H4 (cell line): ENCODE results near the gene SRRM5. TPM values are rescaled to one million over a fixed set of nuclear protein-coding genes. Genes with fewer than 3 reads are reported as not detected.
"Not testable (repeated sequence)": the region's sequence is repeated elsewhere in the genome, so short reads cannot be mapped to it uniquely, and the experiment has no call there.

Source experiments
- DNase-seq: peaks from one replicate; pipeline ENCODE4 v3.0.0-alpha.2; 2015; ENCODE audit warnings: low spot score
- total RNA-seq: library from RNA; depleted of rRNA; stranded (reverse); fragments of >200 nt; shearing (Covaris generic); gene quantifications from 2 replicates; pipeline ENCODE4 v1.2.3, GENCODE V29; 2014

SRRM5 gene
- total RNA-seq, 1 experiment from 2014 or later: not detected

GRCh38 chr19:43591904-43592772 lies 19.8 kb upstream of the SRRM5 start:
- no peak for DNase-seq

DNA sequence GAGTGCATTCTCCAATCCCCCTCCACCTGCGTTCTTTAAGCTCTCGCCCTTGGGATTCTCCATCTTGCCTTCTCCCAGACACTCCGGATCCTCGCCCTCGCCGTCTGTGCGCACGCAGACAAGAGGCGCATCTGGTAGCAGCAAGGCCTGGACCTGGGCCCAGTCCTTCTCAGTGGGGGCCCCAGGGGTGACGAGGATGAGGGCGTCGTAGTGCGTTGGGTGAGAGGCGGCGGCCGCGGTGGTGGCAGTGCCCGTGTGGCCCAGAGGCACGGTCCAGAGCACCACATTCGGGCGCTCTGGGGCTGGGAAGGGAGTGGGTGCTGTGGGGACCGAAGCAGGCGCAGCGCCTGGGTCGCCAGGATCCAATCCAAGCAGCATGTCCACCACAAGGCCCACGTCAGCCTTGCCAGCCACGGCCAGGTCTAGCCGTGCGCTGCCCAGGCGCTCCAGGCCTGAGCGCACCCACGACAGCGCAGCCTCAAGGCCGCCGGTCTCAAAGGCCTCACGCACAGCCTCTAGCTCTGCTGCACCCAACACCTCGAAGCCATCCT lies 19.0 kb upstream of the SRRM5 start:
- DNase-seq: no peak

GRCh38 chr19:43594081-43594697 lies 17.7 kb upstream of the SRRM5 start:
- no peak for DNase-seq

- no peak for DNase-seq
These were observed 16.9 kb upstream of the SRRM5 start for GRCh38 chr19:43594710-43595604.

DNA sequence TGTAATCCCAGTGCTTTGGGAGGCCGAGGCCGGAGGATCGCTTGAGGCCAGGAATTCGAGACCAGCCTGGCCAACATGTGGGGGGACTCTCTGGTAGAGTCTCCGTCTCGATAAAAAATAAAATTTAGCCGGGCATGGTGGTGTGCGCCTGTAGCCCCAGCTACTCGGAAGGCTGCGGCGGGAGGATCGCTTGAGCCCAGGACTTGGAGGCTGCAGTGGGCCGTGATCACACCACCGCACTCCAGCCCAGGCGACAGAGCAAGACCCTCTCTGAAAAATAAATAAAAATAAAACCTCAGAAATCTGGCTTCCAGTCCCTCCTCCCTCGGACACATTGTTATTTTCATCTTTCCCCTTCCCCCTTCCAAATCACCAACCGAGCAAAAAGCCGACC lies 16.3 kb upstream of the SRRM5 start:
- DNase-seq: no peak

DNA sequence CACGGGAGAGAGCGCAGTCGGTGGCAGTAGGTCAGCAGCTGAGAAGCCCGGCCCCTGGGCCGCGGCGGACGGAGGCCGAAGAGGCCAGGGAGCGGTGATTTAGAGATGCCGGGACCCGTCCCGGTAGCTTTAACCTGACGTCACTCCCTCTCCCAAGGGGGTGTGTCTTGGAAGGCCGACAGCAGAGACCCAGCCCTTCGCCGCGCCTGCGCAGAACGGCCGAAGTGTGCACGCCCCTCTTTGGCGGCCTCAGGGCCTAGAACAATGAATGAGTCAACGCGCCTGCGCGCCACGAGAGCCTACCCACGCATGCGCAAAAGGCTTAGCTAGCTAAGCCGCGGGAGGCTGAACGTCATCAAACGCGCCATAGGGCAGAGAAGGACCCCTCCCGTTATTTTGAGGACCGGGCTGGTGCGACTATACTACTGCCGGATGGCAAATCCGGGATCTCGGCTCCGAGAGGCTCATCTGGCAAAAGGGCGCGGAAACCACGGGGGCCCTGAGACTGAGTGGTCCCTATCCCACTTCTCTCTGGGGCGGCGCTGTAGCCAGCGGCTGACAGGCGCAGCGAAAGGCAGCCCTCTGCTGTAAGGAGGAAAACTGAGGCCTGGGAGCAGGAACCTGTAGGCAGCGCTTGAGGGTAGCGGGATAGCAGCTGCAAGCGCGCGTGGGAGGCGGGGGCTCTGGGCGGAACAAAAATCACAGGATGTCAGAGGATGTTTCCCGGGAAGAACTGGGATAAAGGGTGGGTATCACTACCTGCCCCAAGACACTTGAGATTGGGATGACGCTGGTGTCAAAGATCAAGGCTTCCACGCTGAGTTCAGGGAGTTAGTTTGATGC lies 15.7 kb upstream of the SRRM5 start, which contains the start of the genes IRGQ and ZNF576:
TSS of gene IRGQ (minus strand) at position 136 of the 843 bp plus-strand sequence. CDS start 796 bp downstream, outside the sequence.
TSS of gene ZNF576 (plus strand) at position 597 of the 843 bp plus-strand sequence. CDS start 514 bp downstream, outside the sequence.
- peak; percentile 100 for DNase-seq

DNA sequence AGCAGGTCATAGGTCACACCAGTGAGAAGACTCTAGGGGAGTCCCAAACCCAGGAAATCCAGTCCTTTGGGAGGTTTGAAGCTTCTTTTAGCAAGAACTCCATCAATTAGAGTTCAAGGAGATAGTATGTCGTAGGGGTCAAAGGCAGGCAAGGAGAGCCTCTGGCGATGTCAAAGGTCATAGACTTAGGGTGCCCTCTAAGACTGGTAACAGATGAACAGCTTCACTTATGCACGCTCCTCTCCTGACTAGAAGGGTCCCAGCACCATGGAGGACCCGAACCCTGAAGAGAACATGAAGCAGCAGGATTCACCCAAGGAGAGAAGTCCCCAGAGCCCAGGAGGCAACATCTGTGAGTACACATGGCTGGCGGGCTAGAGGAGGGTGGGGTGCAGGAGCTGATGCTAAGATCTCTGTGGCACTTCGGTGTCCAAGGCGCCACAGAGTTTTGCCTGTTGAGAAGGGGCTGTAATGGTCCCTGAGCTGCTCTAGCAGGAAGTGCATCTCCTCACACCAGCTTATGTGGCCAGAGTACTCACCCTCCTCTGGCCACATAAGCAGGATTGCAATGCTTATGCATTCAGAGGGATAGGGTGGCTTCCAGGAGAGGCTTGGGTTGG lies 14.9 kb upstream of the SRRM5 start:
- no peak for DNase-seq

DNA sequence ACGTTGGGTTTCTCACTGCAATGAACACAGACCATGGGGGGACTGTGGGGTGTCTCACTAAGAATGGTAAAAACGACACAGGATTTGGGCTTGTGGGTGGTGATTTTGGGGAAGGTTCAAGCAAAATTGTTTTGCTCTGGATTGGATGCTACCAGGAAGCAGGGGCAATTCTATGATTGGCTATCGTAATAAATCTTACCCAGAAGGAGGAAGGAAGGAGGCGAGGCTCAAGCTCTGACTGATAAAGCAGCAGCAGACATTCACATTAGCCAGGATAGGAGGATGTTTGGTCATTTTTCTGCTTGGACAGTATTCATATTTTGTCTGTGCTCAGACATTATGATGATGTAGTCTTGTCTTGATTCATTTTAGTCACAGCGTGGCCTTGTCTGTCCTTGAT lies 14.0 kb upstream of the SRRM5 start:
- DNase-seq: no peak

DNA sequence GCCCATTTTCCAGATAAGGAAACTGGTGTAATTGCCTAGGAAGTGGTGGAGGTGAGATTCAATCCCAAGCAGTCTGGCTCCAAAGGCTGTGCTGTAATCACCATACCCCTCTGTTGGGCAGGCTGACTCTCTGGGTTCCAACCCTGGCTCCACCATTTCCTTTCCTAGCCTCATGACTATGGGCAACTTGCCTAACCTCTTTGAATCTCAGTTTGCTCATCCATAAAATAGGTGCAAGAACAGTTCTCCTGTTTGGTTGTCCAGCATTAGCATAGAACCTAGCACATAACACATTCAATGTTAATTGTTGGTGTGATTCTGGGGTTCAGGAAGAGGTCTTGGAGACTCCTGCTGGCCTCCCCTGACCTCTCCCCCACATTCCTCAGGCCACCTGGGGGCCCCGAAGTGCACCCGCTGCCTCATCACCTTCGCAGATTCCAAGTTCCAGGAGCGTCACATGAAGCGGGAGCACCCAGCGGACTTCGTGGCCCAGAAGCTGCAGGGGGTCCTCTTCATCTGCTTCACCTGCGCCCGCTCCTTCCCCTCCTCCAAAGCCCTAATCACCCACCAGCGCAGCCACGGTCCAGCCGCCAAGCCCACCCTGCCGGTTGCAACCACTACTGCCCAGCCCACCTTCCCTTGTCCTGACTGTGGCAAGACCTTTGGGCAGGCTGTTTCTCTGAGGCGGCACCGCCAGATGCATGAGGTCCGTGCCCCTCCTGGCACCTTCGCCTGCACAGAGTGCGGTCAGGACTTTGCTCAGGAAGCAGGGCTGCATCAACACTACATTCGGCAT lies 13.2 kb upstream of the SRRM5 start:
- no peak for DNase-seq

DNA sequence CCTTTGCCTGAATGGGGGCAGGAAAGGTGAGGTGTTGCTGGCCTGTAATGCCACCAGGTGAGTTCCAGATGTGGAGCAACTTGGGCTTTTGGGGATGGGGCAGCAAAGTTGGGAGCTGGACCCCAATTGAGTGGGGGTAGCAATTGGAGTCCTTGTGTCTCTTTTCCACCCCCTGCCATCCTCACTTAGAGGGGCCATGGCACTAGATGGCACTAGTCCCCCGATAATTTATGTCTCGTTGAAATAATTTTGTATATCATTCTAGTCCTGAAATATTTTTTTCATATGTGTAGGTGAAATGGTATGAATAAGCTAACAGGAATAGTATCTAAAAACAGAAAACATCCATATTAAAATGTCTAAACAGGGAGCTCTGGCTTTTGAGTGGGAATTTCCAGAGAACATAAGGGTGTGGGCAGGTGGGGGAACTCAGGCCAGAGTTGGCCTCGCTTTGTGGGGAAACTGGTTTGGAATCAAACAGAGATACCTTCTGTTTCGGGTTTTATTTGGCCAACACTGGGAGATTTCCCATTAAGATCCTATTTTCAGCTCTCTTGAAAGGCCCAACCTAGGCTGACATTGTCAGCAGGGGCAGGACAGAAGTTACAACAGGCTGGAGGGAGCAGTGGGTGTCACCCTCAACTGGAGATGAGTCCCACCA lies 12.1 kb upstream of the SRRM5 start:
- DNase-seq: no peak

DNA sequence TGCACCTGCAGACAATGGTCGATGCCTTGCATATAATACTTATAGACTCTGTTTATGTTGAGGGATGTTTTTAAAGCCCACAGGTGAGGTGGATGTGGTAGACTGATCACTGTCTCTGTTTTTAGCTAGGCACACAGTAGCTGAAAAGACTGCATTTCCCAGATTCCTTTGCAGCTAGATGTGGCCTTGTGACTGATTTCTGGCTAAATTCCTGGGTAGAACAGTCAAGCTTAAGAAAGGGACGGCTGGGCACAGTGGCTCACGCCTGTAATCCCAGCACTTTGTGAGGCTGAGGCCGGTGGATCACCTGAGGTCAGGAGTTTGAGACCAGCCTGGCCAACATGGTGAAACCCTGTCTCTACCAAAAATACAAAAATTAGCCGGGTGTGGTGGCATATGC lies 11.6 kb upstream of the SRRM5 start:
- DNase-seq: not testable (repeated sequence)

DNA sequence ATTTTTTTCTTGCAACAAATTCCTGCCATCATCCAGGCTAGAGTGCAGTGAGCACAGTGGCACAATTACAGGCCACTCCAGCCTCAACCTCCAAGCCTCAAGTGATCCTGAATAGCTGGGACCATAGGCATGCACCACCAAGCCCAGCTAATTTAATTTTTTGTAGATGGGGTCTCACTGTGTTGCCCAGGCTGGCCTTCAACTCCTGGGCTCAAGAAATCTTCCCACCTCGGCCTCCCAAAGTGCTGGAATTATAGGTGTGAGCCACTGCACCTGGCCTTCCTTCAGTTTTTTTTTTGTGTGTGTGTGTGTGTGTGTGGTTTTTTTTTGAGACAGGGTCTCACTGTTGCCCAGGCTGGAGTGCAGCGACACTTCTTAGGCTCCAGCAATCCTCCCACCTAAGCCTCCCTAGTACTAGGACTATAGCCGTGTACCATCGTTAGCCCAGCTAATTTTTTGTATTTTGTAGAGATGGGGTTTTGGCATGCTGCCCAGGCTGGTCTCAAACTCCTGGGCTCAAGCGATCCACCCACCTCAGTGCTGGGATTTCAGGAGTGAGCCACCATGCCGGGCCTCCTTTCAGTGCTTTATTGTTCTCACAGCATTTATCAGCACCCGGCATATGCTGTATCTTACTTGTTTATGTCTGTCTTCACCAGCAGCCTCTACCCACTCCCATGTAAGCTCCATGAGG lies 5.9 kb upstream of the SRRM5 start:
- DNase-seq: no peak

DNA sequence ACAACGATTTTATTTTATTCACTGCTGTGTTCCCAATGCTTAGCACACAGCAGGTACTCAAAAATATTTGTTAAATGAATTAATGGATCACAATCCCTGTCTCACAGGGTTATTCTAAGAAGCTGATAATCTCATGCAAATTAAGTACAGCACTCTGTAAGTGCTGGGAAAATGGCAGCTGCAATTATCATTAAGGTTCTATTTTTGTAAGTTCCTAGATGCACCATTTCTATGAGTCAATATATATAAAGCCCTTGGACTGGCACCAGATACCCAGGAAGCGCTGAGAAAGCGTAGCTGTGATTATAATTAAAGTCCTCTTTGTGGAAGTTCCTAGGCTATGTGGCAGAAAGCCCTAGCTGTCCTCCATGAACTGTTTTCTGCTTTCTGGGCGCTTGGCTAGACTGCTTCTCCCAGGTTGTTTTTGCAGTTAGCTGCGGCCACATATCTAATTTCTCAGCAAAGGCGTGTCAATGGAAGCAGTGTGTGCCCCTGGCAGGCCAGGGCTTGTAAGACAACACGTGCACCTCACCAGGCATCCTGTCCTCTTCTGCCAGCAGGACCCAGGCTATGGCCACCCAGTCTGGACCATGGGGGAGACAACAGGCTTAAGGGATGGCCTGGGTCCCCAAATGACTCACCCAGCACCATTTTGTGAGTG lies 5.2 kb upstream of the SRRM5 start:
- DNase-seq: no peak

- no peak for DNase-seq
These were observed 4.4 kb upstream of the SRRM5 start for GRCh38 chr19:43607238-43608205.

DNA sequence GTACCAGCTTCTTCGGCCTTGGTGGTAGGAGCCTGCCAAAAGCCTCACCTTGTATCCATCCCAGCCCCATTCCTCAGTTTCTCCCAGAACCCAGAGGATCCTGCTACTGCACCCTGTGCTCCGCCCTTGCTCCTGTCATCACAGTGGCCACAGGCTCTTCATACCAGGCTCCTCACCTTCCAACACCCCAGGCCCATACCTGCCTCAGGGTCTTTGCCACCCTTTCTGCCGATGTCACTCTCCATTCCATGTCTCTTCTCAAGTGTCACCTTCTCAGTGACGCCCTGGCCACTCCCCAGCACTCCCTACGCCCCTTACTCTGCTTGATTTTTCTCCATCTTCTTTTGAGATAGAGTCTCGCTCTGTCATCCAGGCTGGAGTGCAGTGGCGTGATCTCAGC lies 2.0 kb upstream of the SRRM5 start:
- DNase-seq: no peak

DNA sequence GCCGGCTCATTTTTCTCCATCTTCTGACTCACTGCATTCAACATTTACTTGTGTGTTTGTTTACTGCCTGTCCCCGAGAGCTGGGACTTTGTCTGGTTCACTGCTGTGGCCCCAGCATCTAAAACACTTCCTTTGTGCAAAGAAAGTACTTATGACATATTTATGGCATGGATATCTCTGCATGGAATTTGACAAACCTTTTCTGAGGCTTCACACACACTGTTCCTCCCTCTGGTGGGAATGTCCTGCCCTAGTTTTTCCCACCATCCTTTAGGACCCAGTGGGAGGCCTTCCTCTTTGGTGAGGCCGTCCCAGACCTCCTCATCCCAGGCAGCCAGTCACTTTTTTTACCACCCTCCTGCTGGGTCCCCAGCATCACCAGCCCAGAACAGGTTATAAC lies 1.4 kb upstream of the SRRM5 start:
- no peak for DNase-seq

GRCh38 chr19:43612374-43612773 lies 486 bp downstream of the SRRM5 start:
- DNase-seq: no peak
